ENCODE measurements around the gene ANKRD36B.
"Not testable (repeated sequence)": the region's sequence is repeated elsewhere in the genome, so short reads cannot be mapped to it uniquely, and the experiment has no call there.

The ANKRD36B gene

GRCh38 chr2:97549058-97549457, 40.6 kb downstream of the ANKRD36B start:
- DNase-seq (ENCODE audit: low spot score): not testable (repeated sequence)

- not testable (repeated sequence) for DNase-seq (ENCODE audit: low spot score)
Observed at GRCh38 chr2:97548536-97548935, 41.1 kb downstream of the ANKRD36B start.

DNA sequence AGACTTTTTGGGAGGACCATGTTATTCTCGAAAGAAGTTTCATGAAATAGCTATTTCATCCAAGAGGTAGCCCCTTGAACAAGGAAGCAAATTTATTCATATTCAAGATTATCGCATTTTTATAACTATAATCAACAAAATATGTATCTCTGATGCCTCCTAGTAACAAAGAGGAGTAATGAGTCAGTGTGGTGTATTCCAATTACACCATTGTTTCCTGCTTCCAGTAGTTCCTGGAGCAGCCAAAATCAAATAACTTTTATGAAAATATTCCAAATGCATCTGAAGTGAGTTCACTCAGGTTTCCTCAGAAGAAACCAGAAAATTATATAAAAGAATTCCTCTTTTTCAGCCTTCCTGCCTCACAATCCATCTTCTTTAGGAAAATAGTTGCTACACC, 43.0 kb downstream of the ANKRD36B start:
- no peak for DNase-seq (ENCODE audit: low spot score)

DNA sequence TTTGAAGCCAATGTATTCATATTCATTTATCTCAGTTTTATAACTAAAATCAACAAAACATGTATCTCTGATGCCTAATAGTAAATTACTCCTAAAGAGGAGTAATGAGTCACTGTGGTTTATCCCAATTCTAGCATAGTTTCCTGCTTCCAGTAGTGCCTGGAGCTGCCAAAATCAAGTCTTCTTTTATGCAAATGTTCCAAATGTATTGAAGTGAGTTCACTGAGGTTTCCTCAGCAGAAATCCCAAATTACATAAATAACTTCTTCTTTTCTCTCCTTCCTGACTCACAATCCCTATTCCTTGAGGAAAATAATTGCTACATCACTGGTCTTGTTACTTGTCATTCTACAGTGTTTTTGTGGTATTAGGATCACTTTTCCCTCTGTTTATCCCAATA, 44.8 kb downstream of the ANKRD36B start:
- not testable (repeated sequence) for DNase-seq (ENCODE audit: low spot score)

- not testable (repeated sequence) for DNase-seq (ENCODE audit: low spot score)
Observed at GRCh38 chr2:97525904-97526303, 63.8 kb downstream of the ANKRD36B start.

- not testable (repeated sequence) for DNase-seq (ENCODE audit: low spot score)
Observed at GRCh38 chr2:97523816-97524215, 65.9 kb downstream of the ANKRD36B start.

- not testable (repeated sequence) for DNase-seq (ENCODE audit: low spot score)
Observed at GRCh38 chr2:97522916-97523555, 66.6 kb downstream of the ANKRD36B start.

DNA sequence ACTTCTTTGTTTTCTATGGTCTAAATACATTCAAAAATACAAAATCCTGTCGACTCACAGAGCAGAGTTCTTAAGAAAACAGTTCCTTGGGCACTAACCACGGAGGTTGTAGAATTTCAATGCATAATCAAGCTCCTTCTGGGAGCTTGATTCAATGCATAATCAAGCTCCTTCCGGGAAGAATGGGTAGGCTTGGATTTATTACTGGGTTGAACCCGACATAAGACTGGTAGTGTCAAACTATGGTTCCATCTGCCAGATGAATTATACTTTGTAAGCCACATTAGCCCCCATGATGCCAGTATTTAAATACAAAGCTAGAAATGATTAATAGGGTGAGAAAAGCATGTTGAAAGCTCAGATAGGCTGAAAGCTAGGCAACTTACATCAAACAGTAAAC, 94.0 kb downstream of the ANKRD36B start:
- not testable (repeated sequence) for DNase-seq (ENCODE audit: low spot score)

- not testable (repeated sequence) for DNase-seq (ENCODE audit: low spot score)
Observed at GRCh38 chr2:97490141-97490540, 99.5 kb downstream of the ANKRD36B start.
